ENCODE measurements around the gene BMPER.
A peak's percentile ranks its signal among the peaks of the same experiment; 100 is the strongest.

BMPER gene

GRCh38 chr7:33888166-33888565 lies 17.2 kb upstream of the BMPER start:
- peak; percentile 85 for DNase-seq (ENCODE audit: low read depth)

- no peak for DNase-seq (ENCODE audit: low read depth)
Measured at GRCh38 chr7:33892945-33893344, 12.4 kb upstream of the BMPER start.

GRCh38 chr7:33893377-33893776 lies 12.0 kb upstream of the BMPER start:
- DNase-seq (ENCODE audit: low read depth) = no peak

- DNase-seq (ENCODE audit: low read depth) = peak; percentile 83
Measured at GRCh38 chr7:33895025-33895804, 10.1 kb upstream of the BMPER start.

GRCh38 chr7:33900501-33900900 lies 4.8 kb upstream of the BMPER start:
- DNase-seq (ENCODE audit: low read depth) = peak; percentile 63

- peak; percentile 57 for DNase-seq (ENCODE audit: low read depth)
Measured at GRCh38 chr7:33901199-33901598, 4.1 kb upstream of the BMPER start.

GRCh38 chr7:33901847-33902246 lies 3.5 kb upstream of the BMPER start:
- no peak for DNase-seq (ENCODE audit: low read depth)

GRCh38 chr7:33902746-33903145 lies 2.6 kb upstream of the BMPER start:
- DNase-seq (ENCODE audit: low read depth) = no peak

- DNase-seq (ENCODE audit: low read depth) = peak; percentile 65
Measured at GRCh38 chr7:33903791-33904680, 1.3 kb upstream of the BMPER start.

- DNase-seq (ENCODE audit: low read depth) = peak; percentile 70
Measured at GRCh38 chr7:33904681-33905388, 504 bp upstream of the BMPER start.

GRCh38 chr7:33906697-33907096 lies 1.4 kb downstream of the BMPER start:
- DNase-seq (ENCODE audit: low read depth) = no peak

- no peak for DNase-seq (ENCODE audit: low read depth)
Measured at GRCh38 chr7:33907625-33908024, 2.3 kb downstream of the BMPER start.

- peak; percentile 14 for DNase-seq (ENCODE audit: low read depth)
Measured at GRCh38 chr7:33909318-33909717, 4.0 kb downstream of the BMPER start.

GRCh38 chr7:33909755-33910154 lies 4.4 kb downstream of the BMPER start:
- DNase-seq (ENCODE audit: low read depth) = peak; percentile 44

- no peak for DNase-seq (ENCODE audit: low read depth)
Measured at GRCh38 chr7:33910756-33911155, 5.4 kb downstream of the BMPER start.

GRCh38 chr7:33916357-33917081 lies 11.2 kb downstream of the BMPER start:
- DNase-seq (ENCODE audit: low read depth) = peak; percentile 43

GRCh38 chr7:33917661-33918060 lies 12.3 kb downstream of the BMPER start:
- no peak for DNase-seq (ENCODE audit: low read depth)

GRCh38 chr7:33918438-33919143 lies 13.3 kb downstream of the BMPER start:
- DNase-seq (ENCODE audit: low read depth) = no peak

GRCh38 chr7:33919449-33919848 lies 14.1 kb downstream of the BMPER start:
- DNase-seq (ENCODE audit: low read depth) = no peak

GRCh38 chr7:33921216-33921938 lies 16.0 kb downstream of the BMPER start:
- peak; percentile 60 for DNase-seq (ENCODE audit: low read depth)

All from EH (cell line).